Head of caudate nucleus (tissue), 42 donors: ENCODE measurements around the gene ATP1B2.
"Not testable (repeated sequence)": the region's sequence is repeated elsewhere in the genome, so short reads cannot be mapped to it uniquely, and the experiment has no call there.

Experiments
- DNase-seq, 42 donors: peaks; one replicate each; pipeline versions ENCODE4 v3.0.0 to v3.0.0-alpha.2; 2020 to 2021; ENCODE audit warnings: mixed read lengths in 7 of 42
- intact Hi-C: fragments of 100-400 bp; cut with DNase I; formaldehyde crosslinking; loops from one replicate; pipeline ENCODE4 v1.15.0; 2022

The ATP1B2 gene

GRCh38 chr17:7650509-7651096 is at the start of gene ATP1B2:
Gene ATP1B2 (plus strand): TSS chr17:7650926. CDS start chr17:7651519, 593 bp downstream.
- peak; percentile 38 to 87 (median 71) for DNase-seq
- intact Hi-C loops, result no loop called here

DNA sequence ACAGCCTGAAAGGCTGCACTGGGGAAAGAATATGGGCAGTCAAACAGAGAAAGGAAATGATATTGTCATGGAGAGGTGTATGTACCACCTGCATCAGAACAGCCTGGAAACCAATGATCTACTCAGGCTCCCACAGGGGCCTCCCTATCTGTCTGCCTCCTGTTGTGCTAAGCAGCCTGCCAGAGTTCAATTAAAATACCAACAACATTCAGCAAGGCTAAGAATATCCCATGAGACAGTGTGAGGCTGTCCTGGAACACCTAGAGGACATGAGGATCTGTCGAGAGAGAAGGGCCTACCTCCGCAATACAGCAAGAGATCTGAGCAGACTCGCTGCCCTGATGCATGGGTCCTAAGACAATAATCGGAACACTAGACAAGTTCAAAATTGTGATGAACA is 44.4 kb upstream of the ATP1B2 start:
- no peak for DNase-seq
- intact Hi-C loops, result no loop called here

- DNase-seq, result no peak
- intact Hi-C loops, result no loop called here
Measured at GRCh38 chr17:7610641-7611040, 40.1 kb upstream of the ATP1B2 start.

DNA sequence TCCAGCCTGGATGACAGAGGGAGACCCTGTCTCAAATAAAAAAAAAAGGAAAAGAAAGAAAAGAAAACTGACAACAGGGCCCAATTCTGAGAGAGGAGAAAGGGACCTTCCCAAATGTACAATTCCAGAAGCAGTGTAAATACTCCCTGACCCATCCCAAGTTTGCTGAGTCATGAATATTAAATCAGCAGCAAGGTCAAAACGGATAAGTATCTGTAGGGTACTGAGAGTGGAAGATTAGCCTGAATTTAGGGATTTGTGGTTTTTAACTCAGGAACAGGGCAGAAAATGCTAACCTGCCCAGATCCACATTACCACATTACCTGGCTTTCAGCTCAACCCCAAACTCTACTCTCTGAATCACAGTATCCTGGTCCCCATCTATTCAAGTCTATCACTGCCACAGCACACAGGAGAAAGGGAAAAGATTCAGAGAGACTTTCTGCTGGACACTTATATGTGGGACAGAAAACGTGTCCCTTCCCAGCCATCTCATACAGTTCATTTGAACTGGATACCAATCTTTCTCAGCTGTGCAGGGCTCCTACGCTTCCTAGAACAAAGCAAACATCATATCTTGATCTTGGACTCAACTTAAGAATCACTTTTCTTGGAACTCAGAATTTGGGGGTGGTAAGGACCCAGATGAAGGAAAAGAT is 39.0 kb upstream of the ATP1B2 start:
- DNase-seq, result no peak
- intact Hi-C loops, result no loop called here

DNA sequence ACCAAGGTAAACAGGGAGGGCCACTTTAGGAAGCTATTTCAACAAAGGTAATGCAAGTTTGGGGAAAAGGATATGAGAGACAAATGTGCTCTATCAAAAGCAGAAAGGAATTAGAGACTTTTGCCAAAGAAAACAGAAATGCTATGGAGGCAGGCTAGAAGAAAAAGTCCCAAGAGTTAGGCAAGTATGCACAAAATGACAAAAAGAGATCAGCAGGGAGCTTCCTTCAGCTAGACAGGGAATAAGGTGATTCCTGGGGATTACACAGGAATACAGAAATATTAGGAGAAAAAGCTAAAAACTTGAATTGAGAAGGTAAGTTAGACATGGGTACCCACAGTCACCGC is 38.5 kb upstream of the ATP1B2 start:
- intact Hi-C loops, result no loop called here
- no peak for DNase-seq

DNA sequence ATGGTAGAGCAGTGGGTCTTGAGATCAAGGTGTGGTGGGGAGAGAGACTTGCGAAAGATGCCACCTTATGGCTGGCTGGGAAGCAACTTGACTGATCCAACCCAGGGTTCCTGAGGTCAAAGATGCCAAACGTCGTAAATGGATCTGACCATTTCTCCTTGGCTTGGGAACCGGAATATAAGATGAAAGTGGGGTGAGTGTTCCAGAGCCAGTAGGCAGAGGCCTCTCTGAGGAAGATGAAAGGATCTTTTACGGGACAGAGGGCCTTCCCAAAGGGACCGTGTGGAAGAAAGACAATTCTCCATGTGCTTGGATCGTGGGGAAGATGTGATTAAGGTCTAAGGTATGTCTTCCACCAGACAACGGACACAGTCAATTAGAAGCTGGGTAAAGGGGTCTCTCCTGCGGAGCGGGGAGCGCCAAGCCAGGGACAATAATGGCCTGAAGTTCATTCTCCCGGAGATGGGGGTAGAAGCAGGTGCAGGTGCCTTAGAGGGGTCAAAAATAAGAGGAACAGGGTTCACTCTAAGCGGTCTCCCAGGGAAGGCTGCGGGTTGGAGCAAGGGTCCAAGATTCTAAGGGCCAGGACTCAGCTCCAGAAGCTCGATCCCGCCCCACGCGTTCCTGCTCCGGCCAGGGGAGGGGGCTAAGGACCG is 36.8 kb upstream of the ATP1B2 start:
- intact Hi-C loops, result no loop called here
- peak in 1 of 42 donors; percentile 5 for DNase-seq

DNA sequence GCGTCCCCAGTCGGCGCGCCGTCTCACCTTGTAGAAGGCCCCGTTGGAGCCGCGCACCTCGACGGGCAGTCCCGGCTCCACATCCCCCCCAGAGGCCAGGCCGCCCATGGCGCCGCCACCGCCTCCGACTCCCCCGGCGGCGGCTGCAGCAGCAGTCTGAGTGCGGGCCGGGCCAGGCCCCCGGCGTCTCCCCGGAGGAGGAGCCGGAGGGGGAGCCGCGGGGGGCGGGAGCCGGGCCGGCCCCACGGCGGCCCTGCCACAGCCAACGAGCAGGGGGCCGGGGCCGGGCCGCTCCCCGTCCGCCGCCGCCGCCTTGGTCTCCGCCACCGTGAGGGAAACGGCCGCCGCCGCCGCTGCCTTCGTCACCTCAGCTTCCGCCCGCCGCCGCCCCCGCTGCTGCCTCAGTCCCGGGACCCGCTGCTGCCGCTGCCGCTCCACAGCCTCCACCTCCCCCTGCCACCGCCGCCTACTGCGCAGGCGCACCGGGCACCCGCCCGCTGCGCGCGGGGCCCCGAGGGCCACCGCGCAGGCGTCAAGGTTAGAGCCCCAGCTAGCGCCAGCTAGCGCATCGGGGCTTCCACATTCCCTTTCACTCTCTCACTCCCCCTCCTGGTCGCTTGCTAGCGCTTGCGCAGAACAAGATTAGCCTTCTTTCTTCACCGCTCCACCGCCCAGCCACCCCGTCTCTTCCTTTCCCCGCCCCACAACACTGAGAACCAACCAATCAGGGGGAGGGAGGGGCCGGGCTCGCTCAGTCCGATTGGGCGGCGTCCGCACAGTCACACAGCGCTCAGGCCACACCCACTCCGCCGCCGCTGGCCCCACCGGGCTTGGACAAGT is 36.1 kb upstream of the ATP1B2 start, which contains the start of gene FXR2:
Gene FXR2 (minus strand): TSS at position 473 of the 840 bp plus-strand sequence. CDS start 365 bp downstream, at position 108.
- DNase-seq, result peak; percentile 97 to 100 (median 99)
- intact Hi-C loops, result no loop called here

DNA sequence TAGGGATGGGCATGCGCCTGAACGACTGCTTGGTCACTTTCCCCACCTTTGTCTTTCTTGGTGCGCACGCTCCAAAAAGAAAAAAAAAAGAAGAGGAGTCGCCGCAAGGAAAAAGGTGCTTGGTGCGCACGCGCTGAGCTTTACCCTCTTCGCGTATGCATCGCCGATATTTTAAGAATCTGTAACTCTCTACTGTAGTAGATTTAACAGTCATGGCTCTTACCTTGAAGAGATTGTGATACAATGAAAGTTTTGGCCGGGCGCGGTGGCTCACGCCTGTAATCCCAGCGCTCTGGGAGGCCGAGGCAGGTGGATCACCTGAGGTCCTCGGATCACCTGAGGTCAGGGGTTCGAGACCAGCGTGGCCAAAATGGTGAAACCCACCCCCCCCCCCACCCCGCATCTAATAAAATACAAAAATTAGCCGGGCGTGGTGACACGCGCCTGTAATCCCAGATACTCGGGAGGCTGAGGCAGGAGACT is 35.4 kb upstream of the ATP1B2 start:
- intact Hi-C loops, result no loop called here
- DNase-seq, result no peak

- no peak for DNase-seq
- intact Hi-C loops, result no loop called here
Measured at GRCh38 chr17:7618608-7619007, 32.1 kb upstream of the ATP1B2 start.

- intact Hi-C loops, result no loop called here
- peak in 1 of 42 donors; percentile 17 for DNase-seq
Measured at GRCh38 chr17:7620835-7621234, 29.9 kb upstream of the ATP1B2 start.

- DNase-seq, result no peak
- intact Hi-C loops, result no loop called here
Measured at GRCh38 chr17:7623661-7624060, 27.1 kb upstream of the ATP1B2 start.

GRCh38 chr17:7625749-7626148 is 25.0 kb upstream of the ATP1B2 start:
- intact Hi-C loops, result loop anchor here (5.0 kb wide), 1 partner anchor 62 kb away; the partner anchor contains the start of genes TP53 and WRAP53
- DNase-seq, result not testable (repeated sequence)

GRCh38 chr17:7626307-7626706 is 24.4 kb upstream of the ATP1B2 start:
- intact Hi-C loops, result loop anchor here (5.0 kb wide), 1 partner anchor 61 kb away; the partner anchor contains the start of genes TP53 and WRAP53
- DNase-seq, result peak in 13 of 42 donors; percentile 11 to 52 (median 29)

- intact Hi-C loops, result loop anchor here (5.0 kb wide), 1 partner anchor 60 kb away; the partner anchor contains the start of genes TP53 and WRAP53
- DNase-seq, result peak in 1 of 42 donors; percentile 10
Measured at GRCh38 chr17:7626956-7627249, 23.8 kb upstream of the ATP1B2 start.

DNA sequence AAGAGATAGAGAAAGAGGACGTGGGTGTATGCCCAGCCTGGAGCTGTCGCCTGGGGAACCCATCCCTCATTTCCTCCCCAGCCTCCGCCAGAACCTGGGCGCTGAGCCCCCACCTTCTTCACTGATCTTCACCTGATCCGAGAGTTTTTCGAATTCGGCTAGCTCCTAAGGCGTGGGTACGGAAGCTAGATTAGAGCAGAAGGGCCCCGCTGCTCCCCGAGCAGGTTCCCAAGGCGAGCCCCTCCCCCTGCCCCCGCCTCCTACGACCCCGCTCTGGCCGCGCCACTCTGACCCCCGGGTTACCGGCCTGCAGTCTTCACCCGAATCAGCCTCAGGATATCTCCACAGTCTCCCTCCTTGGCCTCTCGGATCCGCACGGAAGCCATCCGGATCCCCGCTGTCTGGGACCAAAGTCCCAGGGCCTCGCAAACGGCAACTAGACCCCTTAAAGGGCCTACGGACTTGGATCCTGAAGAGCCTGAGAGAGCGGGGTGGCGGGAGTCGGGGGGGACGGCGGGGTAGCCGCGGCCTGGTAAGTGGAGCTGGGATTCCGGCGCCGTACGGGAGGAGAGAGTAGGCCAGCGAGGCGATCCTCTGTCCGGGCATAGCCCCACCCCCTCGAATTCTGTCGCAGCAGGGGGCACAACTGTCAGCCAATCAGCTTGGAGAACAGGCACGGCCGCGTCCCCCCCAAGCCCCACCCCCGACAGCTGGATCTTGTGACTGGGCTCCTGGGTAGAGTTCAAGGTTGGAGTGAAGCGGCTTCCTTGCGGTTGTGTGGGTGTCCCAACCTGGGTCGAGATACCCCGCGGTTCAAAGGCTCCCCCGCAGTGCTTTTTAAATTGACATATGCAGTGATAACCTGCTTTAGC is 23.2 kb upstream of the ATP1B2 start, which contains the start of gene SAT2:
Gene SAT2 (minus strand): TSS at position 572 of the 872 bp plus-strand sequence. CDS start 186 bp downstream, at position 386.
- intact Hi-C loops, result loop anchor here (5.0 kb wide), 1 partner anchor 60 kb away; the partner anchor contains the start of genes TP53 and WRAP53
- peak; percentile 87 to 98 (median 96) for DNase-seq

DNA sequence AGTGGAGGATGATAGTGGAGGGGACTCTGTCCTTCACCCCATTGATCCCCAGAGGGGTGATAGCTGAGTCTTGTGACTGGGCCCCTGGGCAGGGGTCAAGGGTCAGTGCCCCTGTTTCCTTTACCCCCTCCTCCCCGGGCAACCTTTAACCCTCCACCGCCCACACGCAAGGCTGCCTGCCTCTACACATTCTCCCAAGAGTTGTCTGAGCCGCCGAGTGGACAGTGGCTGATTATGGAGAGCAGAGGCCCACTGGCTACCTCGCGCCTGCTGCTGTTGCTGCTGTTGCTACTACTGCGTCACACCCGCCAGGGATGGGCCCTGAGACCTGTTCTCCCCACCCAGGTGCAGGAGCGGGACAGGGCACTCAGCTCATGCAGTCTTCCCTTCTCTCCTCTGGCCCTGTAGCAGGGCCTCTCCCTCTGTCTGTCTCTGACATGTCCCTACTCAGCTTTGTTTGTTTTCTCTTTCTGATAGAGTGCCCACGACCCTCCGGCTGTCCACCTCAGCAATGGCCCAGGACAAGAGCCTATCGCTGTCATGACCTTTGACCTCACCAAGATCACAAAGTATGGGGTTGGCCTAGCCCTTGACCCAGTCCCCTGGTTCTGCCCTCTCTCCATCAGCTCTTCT is 20.7 kb upstream of the ATP1B2 start, which contains the start of gene SHBG:
Gene SHBG (plus strand): TSS at position 197 of the 633 bp plus-strand sequence. CDS start 38 bp downstream, at position 235.
- intact Hi-C loops, result loop anchor here (5.0 kb wide), 1 partner anchor 57 kb away; the partner anchor contains the start of genes TP53 and WRAP53
- no peak for DNase-seq
